H1 (cell line): Measurements from ENCODE around the gene SPRED1. TPM values are rescaled to one million over a fixed set of nuclear protein-coding genes. Genes with fewer than 3 reads are reported as not detected.

ENCODE experiments used
- HDAC6 ChIP-seq: IDR thresholded peaks from one replicate; pipeline ENCODE4 v1.7.1; 2012; ENCODE audit warnings: low read depth, mild to moderate bottlenecking, inconsistent platforms, low read length, moderate library complexity
- SUZ12 ChIP-seq: fragments of 200-600 bp; sonication (generic); IDR thresholded peaks from 2 replicates; pipeline ENCODE4 v1.6.1; 2012; ENCODE audit warnings: mild to moderate bottlenecking, inconsistent platforms, low read length, moderate library complexity, mixed read lengths
- TAF7 ChIP-seq: optimal IDR thresholded peaks from 2 replicates; pipeline ENCODE3; 2011; ENCODE audit warnings: low read depth, mild to moderate bottlenecking, inconsistent platforms, low read length, moderate library complexity, borderline replicate concordance
- TEAD4 ChIP-seq: IDR thresholded peaks from 2 replicates; pipeline ENCODE4 v1.6.1; 2012; ENCODE audit warnings: low read depth, low read length, inconsistent platforms, mixed read lengths
- ZNF274 ChIP-seq: IDR thresholded peaks from 2 replicates; pipeline ENCODE4 v1.7.0; 2012; ENCODE audit warnings: low read length, borderline replicate concordance; ENCODE audit errors: extremely low read depth
- polyA plus RNA-seq, 7 experiments: library from polyadenylated mRNA; depleted of rRNA in 3 of 7; stranded (reverse) in 5 of 7; unstranded in 2 of 7; fragments of >200 nt in 5 of 7; fragments of 200-250 nt in 2 of 7; gene quantifications; 1 replicate in 5 of 7; 2 replicates in 1 of 7; 4 replicates in 1 of 7; pipeline versions ENCODE4 v1.2.1 to v1.2.3, GENCODE V29; 2011 to 2013; ENCODE audit warnings: missing spikeins in 2 of 7, mixed read lengths in 2 of 7
- total RNA-seq: library from RNA; stranded (reverse); fragmentation: NEBNext Ultra II Directional; extraction: Animal tissue kit (Norgen Biotek cat#: 25700); gene quantifications from 2 replicates; pipeline ENCODE4 v1.2.1, GENCODE V29; 2021
- TF ChIP-seq, protein P1 (sequence below): fragments of 300-600 bp; sonication (generic); IDR thresholded peaks from 2 replicates; pipeline ENCODE4 v1.7.1; 2012; ENCODE audit warnings: low read length, moderate library complexity, mild to moderate bottlenecking, inconsistent platforms; ENCODE audit not compliant: insufficient replicate concordance

The SPRED1 gene
- total and polyA plus RNA-seq, 2 of the 8 experiments (the other 6 are each of a cell fraction or from before 2014, with no cell fraction given): 5.5 to 30.3 TPM

DNA sequence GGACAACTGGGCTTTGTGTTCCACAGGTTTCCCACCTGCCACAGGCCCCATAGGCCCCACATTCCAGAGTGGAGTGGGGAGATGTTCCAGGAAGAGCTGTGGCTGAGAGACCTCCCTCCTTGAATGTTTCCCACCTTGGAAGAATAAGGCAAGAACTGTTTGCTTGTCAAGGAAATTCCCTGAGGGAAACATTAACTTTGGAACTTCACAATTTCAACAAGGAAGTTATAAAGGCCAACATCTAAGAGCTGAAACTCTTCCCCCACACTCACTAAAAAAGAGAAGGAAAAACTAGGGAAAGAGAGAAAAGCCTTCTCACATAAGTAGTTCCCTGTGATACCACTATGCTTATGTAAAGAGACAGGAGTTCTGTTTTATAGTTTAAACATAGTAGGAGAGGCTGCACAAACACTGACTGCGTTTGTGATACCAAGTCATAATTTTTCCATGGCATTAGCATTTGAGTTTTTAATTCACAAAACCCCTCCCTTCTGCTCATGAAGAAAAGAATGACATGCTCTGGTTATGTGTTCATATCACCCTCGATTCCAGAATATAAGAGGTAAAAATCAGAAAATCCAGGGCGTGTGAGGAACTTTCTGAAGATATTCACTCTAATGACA is 39.8 kb upstream of the SPRED1 start (continued):
- TF ChIP-seq, protein P1, sequence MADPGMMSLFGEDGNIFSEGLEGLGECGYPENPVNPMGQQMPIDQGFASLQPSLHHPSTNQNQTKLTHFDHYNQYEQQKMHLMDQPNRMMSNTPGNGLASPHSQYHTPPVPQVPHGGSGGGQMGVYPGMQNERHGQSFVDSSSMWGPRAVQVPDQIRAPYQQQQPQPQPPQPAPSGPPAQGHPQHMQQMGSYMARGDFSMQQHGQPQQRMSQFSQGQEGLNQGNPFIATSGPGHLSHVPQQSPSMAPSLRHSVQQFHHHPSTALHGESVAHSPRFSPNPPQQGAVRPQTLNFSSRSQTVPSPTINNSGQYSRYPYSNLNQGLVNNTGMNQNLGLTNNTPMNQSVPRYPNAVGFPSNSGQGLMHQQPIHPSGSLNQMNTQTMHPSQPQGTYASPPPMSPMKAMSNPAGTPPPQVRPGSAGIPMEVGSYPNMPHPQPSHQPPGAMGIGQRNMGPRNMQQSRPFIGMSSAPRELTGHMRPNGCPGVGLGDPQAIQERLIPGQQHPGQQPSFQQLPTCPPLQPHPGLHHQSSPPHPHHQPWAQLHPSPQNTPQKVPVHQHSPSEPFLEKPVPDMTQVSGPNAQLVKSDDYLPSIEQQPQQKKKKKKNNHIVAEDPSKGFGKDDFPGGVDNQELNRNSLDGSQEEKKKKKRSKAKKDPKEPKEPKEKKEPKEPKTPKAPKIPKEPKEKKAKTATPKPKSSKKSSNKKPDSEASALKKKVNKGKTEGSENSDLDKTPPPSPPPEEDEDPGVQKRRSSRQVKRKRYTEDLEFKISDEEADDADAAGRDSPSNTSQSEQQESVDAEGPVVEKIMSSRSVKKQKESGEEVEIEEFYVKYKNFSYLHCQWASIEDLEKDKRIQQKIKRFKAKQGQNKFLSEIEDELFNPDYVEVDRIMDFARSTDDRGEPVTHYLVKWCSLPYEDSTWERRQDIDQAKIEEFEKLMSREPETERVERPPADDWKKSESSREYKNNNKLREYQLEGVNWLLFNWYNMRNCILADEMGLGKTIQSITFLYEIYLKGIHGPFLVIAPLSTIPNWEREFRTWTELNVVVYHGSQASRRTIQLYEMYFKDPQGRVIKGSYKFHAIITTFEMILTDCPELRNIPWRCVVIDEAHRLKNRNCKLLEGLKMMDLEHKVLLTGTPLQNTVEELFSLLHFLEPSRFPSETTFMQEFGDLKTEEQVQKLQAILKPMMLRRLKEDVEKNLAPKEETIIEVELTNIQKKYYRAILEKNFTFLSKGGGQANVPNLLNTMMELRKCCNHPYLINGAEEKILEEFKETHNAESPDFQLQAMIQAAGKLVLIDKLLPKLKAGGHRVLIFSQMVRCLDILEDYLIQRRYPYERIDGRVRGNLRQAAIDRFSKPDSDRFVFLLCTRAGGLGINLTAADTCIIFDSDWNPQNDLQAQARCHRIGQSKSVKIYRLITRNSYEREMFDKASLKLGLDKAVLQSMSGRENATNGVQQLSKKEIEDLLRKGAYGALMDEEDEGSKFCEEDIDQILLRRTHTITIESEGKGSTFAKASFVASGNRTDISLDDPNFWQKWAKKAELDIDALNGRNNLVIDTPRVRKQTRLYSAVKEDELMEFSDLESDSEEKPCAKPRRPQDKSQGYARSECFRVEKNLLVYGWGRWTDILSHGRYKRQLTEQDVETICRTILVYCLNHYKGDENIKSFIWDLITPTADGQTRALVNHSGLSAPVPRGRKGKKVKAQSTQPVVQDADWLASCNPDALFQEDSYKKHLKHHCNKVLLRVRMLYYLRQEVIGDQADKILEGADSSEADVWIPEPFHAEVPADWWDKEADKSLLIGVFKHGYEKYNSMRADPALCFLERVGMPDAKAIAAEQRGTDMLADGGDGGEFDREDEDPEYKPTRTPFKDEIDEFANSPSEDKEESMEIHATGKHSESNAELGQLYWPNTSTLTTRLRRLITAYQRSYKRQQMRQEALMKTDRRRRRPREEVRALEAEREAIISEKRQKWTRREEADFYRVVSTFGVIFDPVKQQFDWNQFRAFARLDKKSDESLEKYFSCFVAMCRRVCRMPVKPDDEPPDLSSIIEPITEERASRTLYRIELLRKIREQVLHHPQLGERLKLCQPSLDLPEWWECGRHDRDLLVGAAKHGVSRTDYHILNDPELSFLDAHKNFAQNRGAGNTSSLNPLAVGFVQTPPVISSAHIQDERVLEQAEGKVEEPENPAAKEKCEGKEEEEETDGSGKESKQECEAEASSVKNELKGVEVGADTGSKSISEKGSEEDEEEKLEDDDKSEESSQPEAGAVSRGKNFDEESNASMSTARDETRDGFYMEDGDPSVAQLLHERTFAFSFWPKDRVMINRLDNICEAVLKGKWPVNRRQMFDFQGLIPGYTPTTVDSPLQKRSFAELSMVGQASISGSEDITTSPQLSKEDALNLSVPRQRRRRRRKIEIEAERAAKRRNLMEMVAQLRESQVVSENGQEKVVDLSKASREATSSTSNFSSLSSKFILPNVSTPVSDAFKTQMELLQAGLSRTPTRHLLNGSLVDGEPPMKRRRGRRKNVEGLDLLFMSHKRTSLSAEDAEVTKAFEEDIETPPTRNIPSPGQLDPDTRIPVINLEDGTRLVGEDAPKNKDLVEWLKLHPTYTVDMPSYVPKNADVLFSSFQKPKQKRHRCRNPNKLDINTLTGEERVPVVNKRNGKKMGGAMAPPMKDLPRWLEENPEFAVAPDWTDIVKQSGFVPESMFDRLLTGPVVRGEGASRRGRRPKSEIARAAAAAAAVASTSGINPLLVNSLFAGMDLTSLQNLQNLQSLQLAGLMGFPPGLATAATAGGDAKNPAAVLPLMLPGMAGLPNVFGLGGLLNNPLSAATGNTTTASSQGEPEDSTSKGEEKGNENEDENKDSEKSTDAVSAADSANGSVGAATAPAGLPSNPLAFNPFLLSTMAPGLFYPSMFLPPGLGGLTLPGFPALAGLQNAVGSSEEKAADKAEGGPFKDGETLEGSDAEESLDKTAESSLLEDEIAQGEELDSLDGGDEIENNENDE: no peak
- TF ChIP-seq TAF7 (no peak), TEAD4 (no peak), HDAC6 (no peak), ZNF274 (no peak), SUZ12 (no peak)
